GM21447 (cell line): Measurements from ENCODE around the gene RNF41.

Experiments
- ATAC-seq: cut with Tn5 transposase; IDR thresholded peaks from one replicate; pipeline ENCODE4 v1.9.1; 2021; ENCODE audit not compliant: unreplicated experiment

RNF41 gene

GRCh38 chr12:56154246-56154771 is 67.4 kb downstream of the RNF41 start:
- no peak for ATAC-seq

- ATAC-seq: no peak
These were observed 68.0 kb downstream of the RNF41 start for GRCh38 chr12:56153678-56154065.

DNA sequence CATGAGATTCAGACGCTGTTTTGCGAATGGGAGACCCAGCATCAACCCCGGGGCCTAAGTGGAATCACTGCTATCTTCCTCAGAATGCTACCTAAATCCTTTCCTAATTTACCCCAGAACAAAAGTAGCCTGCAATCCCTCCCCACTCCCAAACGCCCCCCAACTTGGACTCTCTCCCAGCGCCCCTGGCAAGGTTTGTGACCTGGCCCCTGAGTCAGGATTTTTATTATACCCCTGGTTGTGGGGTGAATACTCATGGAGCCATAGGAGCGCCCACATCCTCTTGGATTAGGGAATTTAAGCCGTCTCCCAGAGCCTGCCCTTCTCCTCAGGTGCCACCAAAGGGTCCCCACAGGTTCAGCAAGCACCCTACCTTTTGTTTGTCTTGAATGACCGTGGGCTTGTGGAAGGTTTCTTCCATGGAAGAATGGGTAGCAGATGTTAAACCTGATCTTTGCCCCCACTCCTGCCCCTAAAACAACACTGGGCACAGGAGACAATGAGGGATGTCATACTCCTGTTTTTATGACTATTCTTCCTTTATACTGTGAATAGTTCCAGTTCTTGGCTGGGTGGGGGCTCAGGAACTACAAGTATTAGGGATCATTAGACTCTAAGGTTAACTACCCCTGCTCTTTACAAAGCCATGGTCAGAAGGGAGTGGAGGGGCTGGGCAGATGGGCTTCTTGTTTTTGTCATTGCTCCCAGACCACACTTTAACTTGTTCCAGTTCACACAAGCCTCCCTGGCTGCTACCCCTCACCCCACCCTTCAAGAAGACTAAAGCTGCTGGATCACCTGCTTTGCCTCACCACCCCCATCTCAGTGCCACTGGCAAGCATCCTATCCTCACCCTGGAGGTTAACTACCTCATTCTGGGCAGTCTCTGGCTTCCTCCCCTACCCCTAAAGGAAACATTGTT is 68.7 kb downstream of the RNF41 start:
- no peak for ATAC-seq
